Nephron progenitor cell (in vitro differentiated cells): ENCODE measurements around the gene COMMD10.

ENCODE experiments used
- DNase-seq: peaks from one replicate; pipeline ENCODE4 v3.0.0; 2021
- H3K27ac Mint-ChIP-seq: 2 replicates; pipeline ENCODE4 v1.8.0; 2021; ENCODE audit warnings: mild to moderate bottlenecking, moderate library complexity, mixed read lengths
- H3K27me3 Mint-ChIP-seq: 2 replicates; pipeline ENCODE4 v1.8.0; 2021; ENCODE audit warnings: mild to moderate bottlenecking, low read depth, mixed read lengths; ENCODE audit not compliant: poor library complexity
- H3K36me3 Mint-ChIP-seq: 2 replicates; pipeline ENCODE4 v1.8.0; 2021; ENCODE audit warnings: low read depth, mixed read lengths
- H3K4me1 Mint-ChIP-seq: 2 replicates; pipeline ENCODE4 v1.8.0; 2021; ENCODE audit warnings: mixed read lengths
- H3K4me3 Mint-ChIP-seq: 2 replicates; pipeline ENCODE4 v1.8.0; 2021; ENCODE audit warnings: mild to moderate bottlenecking, moderate library complexity, mixed read lengths
- H3K9me3 Mint-ChIP-seq: 2 replicates; pipeline ENCODE4 v1.8.0; 2021; ENCODE audit warnings: mild to moderate bottlenecking, moderate library complexity, mixed read lengths
- TF ChIP-seq, protein P1 (sequence below): fragments of 200-600 bp; sonication (generic); IDR thresholded peaks from 2 replicates; pipeline ENCODE4 v1.5.0; 2021; ENCODE audit warnings: antibody characterized with exemption

COMMD10 gene

DNA sequence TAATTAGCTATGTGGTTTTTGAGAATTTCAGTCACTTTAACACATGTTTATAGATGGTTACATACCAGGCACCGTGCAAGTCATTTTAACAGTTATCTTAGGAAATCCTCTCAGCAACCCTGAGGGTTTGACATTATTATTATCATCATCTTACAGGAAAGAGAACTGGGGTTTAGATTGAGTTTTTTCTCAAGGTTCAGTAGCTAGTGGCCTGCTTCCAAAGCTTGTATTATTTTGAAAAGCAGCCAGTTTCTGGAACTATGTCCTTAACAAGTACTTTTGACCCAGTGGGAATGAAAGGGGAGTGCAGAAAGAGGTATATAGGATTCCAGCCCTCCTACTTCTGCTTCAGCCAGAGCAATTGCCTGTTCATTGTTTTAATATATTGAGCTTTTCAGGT is 157.5 kb downstream of the COMMD10 start:
- no peak overlapping the region for H3K4me3 Mint-ChIP-seq
- TF ChIP-seq, protein P1, sequence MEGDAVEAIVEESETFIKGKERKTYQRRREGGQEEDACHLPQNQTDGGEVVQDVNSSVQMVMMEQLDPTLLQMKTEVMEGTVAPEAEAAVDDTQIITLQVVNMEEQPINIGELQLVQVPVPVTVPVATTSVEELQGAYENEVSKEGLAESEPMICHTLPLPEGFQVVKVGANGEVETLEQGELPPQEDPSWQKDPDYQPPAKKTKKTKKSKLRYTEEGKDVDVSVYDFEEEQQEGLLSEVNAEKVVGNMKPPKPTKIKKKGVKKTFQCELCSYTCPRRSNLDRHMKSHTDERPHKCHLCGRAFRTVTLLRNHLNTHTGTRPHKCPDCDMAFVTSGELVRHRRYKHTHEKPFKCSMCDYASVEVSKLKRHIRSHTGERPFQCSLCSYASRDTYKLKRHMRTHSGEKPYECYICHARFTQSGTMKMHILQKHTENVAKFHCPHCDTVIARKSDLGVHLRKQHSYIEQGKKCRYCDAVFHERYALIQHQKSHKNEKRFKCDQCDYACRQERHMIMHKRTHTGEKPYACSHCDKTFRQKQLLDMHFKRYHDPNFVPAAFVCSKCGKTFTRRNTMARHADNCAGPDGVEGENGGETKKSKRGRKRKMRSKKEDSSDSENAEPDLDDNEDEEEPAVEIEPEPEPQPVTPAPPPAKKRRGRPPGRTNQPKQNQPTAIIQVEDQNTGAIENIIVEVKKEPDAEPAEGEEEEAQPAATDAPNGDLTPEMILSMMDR, result no peak
- no peak overlapping the region for H3K27ac Mint-ChIP-seq
- peaks cover 5% of the 10 kb centered on the region for H3K4me1 Mint-ChIP-seq
- peaks cover 35% of the 10 kb centered on the region for H3K36me3 Mint-ChIP-seq
- H3K9me3 Mint-ChIP-seq, result peaks cover 27% of the 10 kb centered on the region
- H3K27me3 Mint-ChIP-seq, result no peaks in the 10 kb centered on the region
- no peak for DNase-seq

GRCh38 chr5:116248432-116248831 is 163.6 kb downstream of the COMMD10 start:
- H3K27me3 Mint-ChIP-seq, result no peaks in the 10 kb centered on the region
- TF ChIP-seq, protein P1, result no peak
- no peaks in the 10 kb centered on the region for H3K4me1 Mint-ChIP-seq
- H3K27ac Mint-ChIP-seq, result no peak overlapping the region
- H3K36me3 Mint-ChIP-seq, result peaks cover 39% of the 10 kb centered on the region
- no peak for DNase-seq
- H3K9me3 Mint-ChIP-seq, result peaks cover 42% of the 10 kb centered on the region
- no peak overlapping the region for H3K4me3 Mint-ChIP-seq

DNA sequence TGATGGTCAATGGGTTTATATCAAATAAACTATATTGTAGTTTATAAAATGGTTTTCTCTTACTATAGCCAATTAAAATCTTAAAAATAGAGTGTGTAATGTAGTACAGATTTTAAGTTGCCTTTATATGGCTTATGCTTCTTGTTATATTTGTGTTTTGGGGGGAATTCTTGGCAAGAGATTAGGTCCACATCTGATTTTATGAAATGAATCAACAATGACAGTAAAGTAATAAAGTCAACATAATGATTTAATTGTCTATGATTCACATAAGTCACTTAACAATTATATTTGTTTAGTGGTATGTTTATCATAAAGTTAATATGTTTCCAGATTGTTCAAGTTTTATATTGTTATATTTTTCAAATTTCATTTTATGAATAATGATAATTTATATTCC is 164.8 kb downstream of the COMMD10 start:
- H3K36me3 Mint-ChIP-seq, result peaks cover 42% of the 10 kb centered on the region
- peaks cover 49% of the 10 kb centered on the region for H3K9me3 Mint-ChIP-seq
- H3K4me1 Mint-ChIP-seq, result no peaks in the 10 kb centered on the region
- no peaks in the 10 kb centered on the region for H3K27me3 Mint-ChIP-seq
- DNase-seq, result no peak
- TF ChIP-seq, protein P1, result no peak
- no peak overlapping the region for H3K4me3 Mint-ChIP-seq
- no peak overlapping the region for H3K27ac Mint-ChIP-seq

GRCh38 chr5:116256717-116257116 is 171.9 kb downstream of the COMMD10 start:
- Mint-ChIP-seq H3K36me3 (peaks cover 50% of the 10 kb centered on the region), H3K27me3 (no peaks in the 10 kb centered on the region), H3K9me3 (peaks cover 33% of the 10 kb centered on the region), H3K4me3 (no peak overlapping the region), H3K4me1 (no peaks in the 10 kb centered on the region), H3K27ac (no peak overlapping the region)
- DNase-seq, result no peak
- TF ChIP-seq, protein P1, result no peak

- H3K27me3 Mint-ChIP-seq, result no peaks in the 10 kb centered on the region
Measured at GRCh38 chr5:116265471-116265870, 180.6 kb downstream of the COMMD10 start.

GRCh38 chr5:116271446-116272025 is 186.7 kb downstream of the COMMD10 start:
- no peaks in the 10 kb centered on the region for H3K27me3 Mint-ChIP-seq
- peaks cover 39% of the 10 kb centered on the region for H3K36me3 Mint-ChIP-seq
- no peak overlapping the region for H3K4me3 Mint-ChIP-seq
- TF ChIP-seq, protein P1, result no peak
- H3K4me1 Mint-ChIP-seq, result no peaks in the 10 kb centered on the region
- H3K9me3 Mint-ChIP-seq, result peaks cover 18% of the 10 kb centered on the region
- no peak overlapping the region for H3K27ac Mint-ChIP-seq
- no peak for DNase-seq

More at GRCh38 chr5:116265471-116265870, 180.6 kb downstream of the COMMD10 start:
- TF ChIP-seq, protein P1, result no peak
- H3K4me1 Mint-ChIP-seq, result peaks cover 16% of the 10 kb centered on the region
- H3K9me3 Mint-ChIP-seq, result peaks cover 20% of the 10 kb centered on the region
- DNase-seq, result no peak
- peaks cover 57% of the 10 kb centered on the region for H3K36me3 Mint-ChIP-seq
- H3K27ac Mint-ChIP-seq, result no peak overlapping the region
- no peak overlapping the region for H3K4me3 Mint-ChIP-seq
